ENCODE data around the gene RNF157.

DNA sequence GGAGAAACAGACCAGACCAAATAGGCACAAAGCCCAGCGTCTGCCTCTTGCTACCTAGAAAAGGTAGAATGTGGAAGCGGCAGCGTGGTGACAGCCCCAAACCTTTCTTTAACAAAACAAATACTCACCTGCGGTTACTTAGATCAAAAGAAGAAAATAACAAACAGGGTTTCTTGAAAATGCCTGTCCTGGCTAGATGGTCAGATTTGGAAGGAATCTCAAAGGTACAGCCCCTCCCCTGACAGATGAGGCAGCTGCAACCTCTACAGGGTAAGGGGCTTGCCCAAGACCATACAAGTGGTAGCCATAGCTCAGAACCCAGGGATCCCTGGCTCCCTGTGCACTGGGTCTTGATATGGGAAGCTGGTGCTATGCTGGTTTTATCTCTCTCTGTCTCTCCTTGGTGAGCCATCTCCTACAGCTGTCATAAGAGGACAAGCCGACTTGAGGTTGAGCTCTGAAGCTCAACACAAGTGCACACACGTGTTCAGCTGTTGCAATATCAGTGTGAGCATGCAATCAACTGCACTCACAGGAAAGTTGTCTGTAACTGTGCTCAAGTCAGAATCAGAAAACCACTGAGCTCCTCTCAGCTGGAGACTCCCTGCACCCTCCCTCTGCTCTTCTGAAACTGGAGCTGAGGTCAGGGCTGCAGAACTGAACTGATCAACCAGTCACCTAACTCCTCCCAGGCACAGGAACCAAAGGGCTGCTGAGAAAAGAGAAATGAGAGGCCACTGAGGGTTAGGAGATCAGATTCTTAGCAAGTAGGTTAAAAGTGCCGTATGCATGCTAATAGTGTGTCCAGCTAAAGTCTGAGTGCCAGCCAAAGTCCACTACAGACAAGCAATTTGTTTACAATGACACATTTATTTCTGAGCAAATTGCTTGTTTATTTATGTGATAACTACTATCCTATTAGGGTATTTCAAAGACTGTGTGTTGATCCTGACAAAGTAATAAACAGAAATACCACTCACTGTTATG, 6.1 kb upstream of the RNF157 start:
- TF ChIP-seq, protein P1, sequence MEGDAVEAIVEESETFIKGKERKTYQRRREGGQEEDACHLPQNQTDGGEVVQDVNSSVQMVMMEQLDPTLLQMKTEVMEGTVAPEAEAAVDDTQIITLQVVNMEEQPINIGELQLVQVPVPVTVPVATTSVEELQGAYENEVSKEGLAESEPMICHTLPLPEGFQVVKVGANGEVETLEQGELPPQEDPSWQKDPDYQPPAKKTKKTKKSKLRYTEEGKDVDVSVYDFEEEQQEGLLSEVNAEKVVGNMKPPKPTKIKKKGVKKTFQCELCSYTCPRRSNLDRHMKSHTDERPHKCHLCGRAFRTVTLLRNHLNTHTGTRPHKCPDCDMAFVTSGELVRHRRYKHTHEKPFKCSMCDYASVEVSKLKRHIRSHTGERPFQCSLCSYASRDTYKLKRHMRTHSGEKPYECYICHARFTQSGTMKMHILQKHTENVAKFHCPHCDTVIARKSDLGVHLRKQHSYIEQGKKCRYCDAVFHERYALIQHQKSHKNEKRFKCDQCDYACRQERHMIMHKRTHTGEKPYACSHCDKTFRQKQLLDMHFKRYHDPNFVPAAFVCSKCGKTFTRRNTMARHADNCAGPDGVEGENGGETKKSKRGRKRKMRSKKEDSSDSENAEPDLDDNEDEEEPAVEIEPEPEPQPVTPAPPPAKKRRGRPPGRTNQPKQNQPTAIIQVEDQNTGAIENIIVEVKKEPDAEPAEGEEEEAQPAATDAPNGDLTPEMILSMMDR (IDR thresholded peaks at IDR 0.05; ENCODE audit: low read length), result no peak
- no peak for TF ChIP-seq EZH2phosphoT487 (IDR thresholded peaks at IDR 0.05; ENCODE audit: low read length)

Data from MM.1S (cell line).